ENCODE data around the gene PDXK. TPM values are rescaled to one million over a fixed set of nuclear protein-coding genes. Genes with fewer than 3 reads are reported as not detected.
A peak's percentile ranks its signal among the peaks of the same experiment; 100 is the strongest.

Gene PDXK
- total and polyA plus RNA-seq, 2 of the 13 experiments (the other 11 are each of a cell fraction or from before 2014, with no cell fraction given), result 114 to 184 TPM

GRCh38 chr21:43775795-43776430, 57.0 kb downstream of the PDXK start, which contains the start of gene CSTB (continued):
- TF ChIP-seq ZNF275 (CRISPR knock-in tag; IDR thresholded peaks at IDR 0.05; ENCODE audit: borderline replicate concordance) (peak; percentile 44; the same call in 1 of the 2 replicates), TAF1 (CRISPR knock-in tag; IDR thresholded peaks at IDR 0.05) (peak; percentile 87), ZNF766 (CRISPR knock-in tag; IDR thresholded peaks at IDR 0.05; ENCODE audit: borderline replicate concordance) (peak; percentile 59; the same call in 1 of the 2 replicates), ZNF781 (CRISPR knock-in tag; IDR thresholded peaks at IDR 0.05; ENCODE audit: borderline replicate concordance, not compliant biosample characterization) (no peak), AGO2 (optimal IDR thresholded peaks at IDR 0.05; ENCODE audit: low read depth, low read length) (peak; percentile 76), RNF2 (conservative IDR thresholded peaks at IDR 0.05; ENCODE audit: low read depth) (no peak), SALL1 (CRISPR knock-in tag; IDR thresholded peaks at IDR 0.05) (peak; percentile 28; the same call in 1 of the 2 replicates), PAXIP1 (CRISPR knock-in tag; conservative IDR thresholded peaks at IDR 0.05) (peak; percentile 30; the same call in 1 of the 2 replicates), ZNF20 (CRISPR knock-in tag; IDR thresholded peaks at IDR 0.05) (no peak), ERF (CRISPR knock-in tag; IDR thresholded peaks at IDR 0.05) (peak; percentile 20; the same call in 1 of the 2 replicates), ZNF691 (CRISPR knock-in tag; IDR thresholded peaks at IDR 0.05; ENCODE audit: borderline replicate concordance, low read depth) (peak; percentile 14; the same call in 1 of the 2 replicates), KLF6 (CRISPR knock-in tag; IDR thresholded peaks at IDR 0.05) (peak; percentile 80; the same call in 1 of the 2 replicates), ZGPAT (CRISPR knock-in tag; IDR thresholded peaks at IDR 0.05) (peak; percentile 71; the same call in 1 of the 2 replicates), ARID5B (CRISPR knock-in tag; IDR thresholded peaks at IDR 0.05) (peak; percentile 43; the same call in 1 of the 2 replicates), ZNF446 (CRISPR knock-in tag; IDR thresholded peaks at IDR 0.05) (peak; percentile 75), ASH2L (IDR thresholded peaks at IDR 0.05; ENCODE audit: insufficient read length, low read depth, low read length) (peak; percentile 64)

Data from HepG2 (cell line).